ENCODE measurements around the gene RASGRF2. TPM values are rescaled to one million over a fixed set of nuclear protein-coding genes. Genes with fewer than 3 reads are reported as not detected.
A peak's percentile ranks its signal among the peaks of the same experiment; 100 is the strongest.

RASGRF2 gene
- total and polyA plus RNA-seq, 2 of the 13 experiments (the other 11 are each of a cell fraction or from before 2014, with no cell fraction given) = 23.6 to 29.0 TPM

GRCh38 chr5:80959768-80960442 lies at the start of gene RASGRF2 (continued):
- TF ChIP-seq MAX (IDR thresholded peaks at IDR 0.05) = peak; percentile 64; the same call in 1 of the 2 replicates
- no peak for TF ChIP-seq MIXL1 (CRISPR knock-in tag; IDR thresholded peaks at IDR 0.05)

GRCh38 chr5:80912479-80912878 lies 47.7 kb upstream of the RASGRF2 start:
- 66% methylated on average over 3 of the region's 3 CpGs for WGBS (ENCODE audit: low lambda C conversion rate)
- H4K20me1 ChIP-seq (ENCODE audit: insufficient read depth, low read length) = no peaks in the 10 kb centered on the region
- ATAC-seq (no peak), FAIRE-seq (no peak), DNase-seq (ENCODE audit: low spot score) (no peak)
- no peak overlapping the region for H3K9ac ChIP-seq (ENCODE audit: insufficient read depth, low read depth, low read length)
- no peaks in the 10 kb centered on the region for H3K36me3 ChIP-seq (replicated peaks in 1 of 2; ENCODE audit: control insufficient read depth in 1 of 2, insufficient read depth in 2 of 2, low read length in 2 of 2)
- no TSS peak for BruUV-seq (replicated peaks)
- CTCF ChIA-PET (ENCODE audit: low intra/inter-chr PET ratio, low total read pairs) = no interaction called here
- H3K4me1 ChIP-seq (ENCODE audit: insufficient read depth, low read length) = no peaks in the 10 kb centered on the region
- H3K4me3 ChIP-seq (replicated peaks in 1 of 3; ENCODE audit: insufficient read depth in 1 of 3, low read depth in 2 of 3, low read length in 3 of 3) = no peak overlapping the region
- H3K27me3 ChIP-seq (ENCODE audit: control insufficient read depth in 1 of 2, insufficient read depth in 2 of 2, low read length in 2 of 2) = peaks cover 0 to 1% of the 10 kb centered on the region in 2 experiments; a peak in 1 of 5 replicates
- no peaks in the 10 kb centered on the region for H3K79me2 ChIP-seq (ENCODE audit: insufficient read depth, low read length)
- no peak overlapping the region for H3K4me2 ChIP-seq (ENCODE audit: low read depth, low read length)
- intact Hi-C loops (cut with micrococcal nuclease; ENCODE audit: unreplicated experiment) (no loop called here), in situ Hi-C loops (cut with HindIII; ENCODE audit: extremely low pct_ligation_motif_present, low pct_unique_long_range_greater_than_20kb) (no loop called here)
- POLR2A ChIA-PET = no interaction called here
- H3K27ac ChIP-seq (ENCODE audit: extremely low read length, insufficient read depth, low read length) = no peak overlapping the region
- H3K9me3 ChIP-seq (ENCODE audit: low read length) = no peaks in the 10 kb centered on the region; the same call in 1 of the 2 replicates
- H2AFZ ChIP-seq (ENCODE audit: low read length) = no peak overlapping the region
- TF ChIP-seq ZBTB7B (CRISPR knock-in tag; IDR thresholded peaks at IDR 0.05) (no peak), ZNF691 (CRISPR knock-in tag; IDR thresholded peaks at IDR 0.05; ENCODE audit: borderline replicate concordance, low read depth) (no peak), ZNF562 (CRISPR knock-in tag; IDR thresholded peaks at IDR 0.05; ENCODE audit: borderline replicate concordance) (no peak), PRPF4 (IDR thresholded peaks at IDR 0.05; ENCODE audit: low read depth, low read length, poor library complexity, severe bottlenecking) (no peak), ISX (CRISPR knock-in tag; conservative IDR thresholded peaks at IDR 0.05) (no peak), SPEN (CRISPR knock-in tag; IDR thresholded peaks at IDR 0.05; ENCODE audit: low read depth) (no peak), ISL2 (CRISPR knock-in tag; IDR thresholded peaks at IDR 0.05) (no peak), TIGD3 (CRISPR knock-in tag; IDR thresholded peaks at IDR 0.05; ENCODE audit: borderline replicate concordance) (no peak), ETS1 (CRISPR knock-in tag; IDR thresholded peaks at IDR 0.05) (no peak), ZBTB37 (CRISPR knock-in tag; IDR thresholded peaks at IDR 0.05) (no peak), ZFP90 (CRISPR knock-in tag; IDR thresholded peaks at IDR 0.05; ENCODE audit: borderline replicate concordance) (no peak), ZNF768 (CRISPR knock-in tag; IDR thresholded peaks at IDR 0.05) (no peak), TAF1 (CRISPR knock-in tag; IDR thresholded peaks at IDR 0.05) (no peak), ZBTB44 (CRISPR knock-in tag; IDR thresholded peaks at IDR 0.05) (no peak), IRX3 (CRISPR knock-in tag; IDR thresholded peaks at IDR 0.05; ENCODE audit: borderline replicate concordance, low read depth) (no peak)

Measured in HepG2 (cell line).